Keratinocyte (primary cell): ENCODE data around the gene DHX36. TPM values are rescaled to one million over a fixed set of nuclear protein-coding genes. Genes with fewer than 3 reads are reported as not detected.

Experiments
- DNase-seq: peaks from one replicate; pipeline ENCODE4 v3.0.0-alpha.2; 2011; ENCODE audit warnings: low read depth, missing footprints, low spot score
- FAIRE-seq: peaks from 2 replicates; lab custom pipeline; 2011; peaks lifted over from hg19 to GRCh38; lab: Jason Lieb, UNC
- H2AFZ ChIP-seq: 2 replicates; pipeline ENCODE4 v1.6.0; 2012; ENCODE audit warnings: low read length, control low read depth, inconsistent platforms; ENCODE audit not compliant: control insufficient read depth
- H3K27ac ChIP-seq: 2 replicates; pipeline ENCODE4 v1.5.1; 2011; ENCODE audit warnings: low read length; ENCODE audit not compliant: control insufficient read depth, insufficient read depth
- H3K27me3 ChIP-seq: 3 replicates; pipeline ENCODE4 v1.6.0; 2011; ENCODE audit warnings: low read length; ENCODE audit not compliant: control insufficient read depth, insufficient read depth; ENCODE audit errors: extremely low read depth
- H3K36me3 ChIP-seq, 2 experiments: 2 replicates in 1 of 2; 3 replicates in 1 of 2; pipeline ENCODE4 v1.5.1; 2011; ENCODE audit warnings: low read length in 2 of 2, mild to moderate bottlenecking in 1 of 2; ENCODE audit not compliant: control insufficient read depth in 2 of 2, insufficient read depth in 2 of 2; ENCODE audit errors: extremely low read depth in 1 of 2
- H3K4me1 ChIP-seq: 3 replicates; pipeline ENCODE4 v1.5.1; 2011; ENCODE audit warnings: low read length; ENCODE audit not compliant: control insufficient read depth, insufficient read depth; ENCODE audit errors: extremely low read depth
- H3K4me2 ChIP-seq: 3 replicates; pipeline ENCODE4 v1.6.0; 2011; ENCODE audit warnings: low read depth, low read length; ENCODE audit not compliant: control insufficient read depth, insufficient read depth; ENCODE audit errors: extremely low read depth
- H3K4me3 ChIP-seq, 3 experiments: fragments of 200-600 bp in 1 of 3; sonication (generic) in 1 of 3; 2 replicates in 2 of 3; 3 replicates in 1 of 3; pipeline ENCODE4 v1.5.1; 2011 to 2016; ENCODE audit warnings: low read length in 3 of 3, mild to moderate bottlenecking in 3 of 3, control low read depth in 2 of 3, inconsistent platforms in 1 of 3, low read depth in 1 of 3, mixed read lengths in 1 of 3, mixed run types in 1 of 3, moderate library complexity in 1 of 3; ENCODE audit not compliant: control insufficient read depth in 2 of 3, insufficient read depth in 2 of 3; ENCODE audit errors: extremely low read depth in 1 of 3
- H3K79me2 ChIP-seq: 2 replicates; pipeline ENCODE4 v1.6.0; 2012; ENCODE audit warnings: low read length; ENCODE audit not compliant: control insufficient read depth, insufficient read depth
- H3K9ac ChIP-seq: 3 replicates; pipeline ENCODE4 v1.6.0; 2011; ENCODE audit warnings: low read length; ENCODE audit not compliant: control insufficient read depth, insufficient read depth; ENCODE audit errors: extremely low read depth
- H3K9me1 ChIP-seq: 3 replicates; pipeline ENCODE4 v1.6.0; 2011; ENCODE audit warnings: low read length; ENCODE audit not compliant: control insufficient read depth, insufficient read depth; ENCODE audit errors: extremely low read depth
- H3K9me3 ChIP-seq: 2 replicates; pipeline ENCODE4 v1.5.1; 2012; ENCODE audit warnings: low read depth, low read length; ENCODE audit not compliant: control insufficient read depth
- H4K20me1 ChIP-seq: 3 replicates; pipeline ENCODE4 v1.6.0; 2011; ENCODE audit warnings: low read length; ENCODE audit not compliant: control insufficient read depth, insufficient read depth; ENCODE audit errors: extremely low read depth
- EZH2 ChIP-seq: IDR thresholded peaks from one replicate; pipeline ENCODE4 v1.6.1; 2012; ENCODE audit warnings: inconsistent platforms, mild to moderate bottlenecking, low read length, moderate library complexity
- dilution Hi-C: fragments of 300-500 bp; cut with MboI; formaldehyde crosslinking; loops from one replicate; pipeline ENCODE4 v1.7.0; 2020; ENCODE audit warnings: low sequenced_read_pairs; ENCODE audit not compliant: extremely low pct_ligation_motif_present
- polyA plus RNA-seq, 5 experiments: library from polyadenylated mRNA; depleted of rRNA in 3 of 5; stranded (reverse) in 3 of 5; stranded (forward) in 1 of 5; unstranded in 1 of 5; fragments of >200 nt; gene quantifications; 1 replicate in 1 of 5; 2 replicates in 3 of 5; 3 replicates in 1 of 5; pipeline versions ENCODE4 v1.2.1 to v1.2.3, GENCODE V29; 2011 to 2012; ENCODE audit warnings: missing spikeins in 2 of 5, low read depth in 1 of 5, low replicate concordance in 1 of 5
- TF ChIP-seq, protein P1 (sequence below), 3 experiments: IDR thresholded peaks in 1 of 3; conservative IDR thresholded peaks in 1 of 3; optimal IDR thresholded peaks in 1 of 3; 2 replicates in 2 of 3; 3 replicates in 1 of 3; pipeline versions ENCODE3 to v1.5.1; 2011; ENCODE audit warnings: low read length in 3 of 3, mild to moderate bottlenecking in 3 of 3, moderate library complexity in 2 of 3, control low read depth in 1 of 3, inconsistent platforms in 1 of 3; ENCODE audit not compliant: insufficient read depth in 2 of 3; ENCODE audit errors: extremely low read depth in 1 of 3

DHX36 gene
- polyA plus RNA-seq, 1 donor (not counting 4 experiments of a cell fraction or from before 2014, with no cell fraction given): 72.3 TPM

GRCh38 chr3:154327871-154328270, 3.6 kb upstream of the DHX36 start:
- H2AFZ ChIP-seq: no peak overlapping the region
- DNase-seq (no peak), FAIRE-seq (no peak)
- H3K9ac ChIP-seq: no peak overlapping the region
- H3K27ac ChIP-seq: no peak overlapping the region
- dilution Hi-C loops: no loop called here
- H3K9me3 ChIP-seq: no peaks in the 10 kb centered on the region
- H3K27me3 ChIP-seq: no peaks in the 10 kb centered on the region
- H3K4me1 ChIP-seq: no peaks in the 10 kb centered on the region
- H3K79me2 ChIP-seq: peaks cover 12% of the 10 kb centered on the region
- no peak overlapping the region for H3K4me2 ChIP-seq
- no peaks in the 10 kb centered on the region for H3K9me1 ChIP-seq
- TF ChIP-seq EZH2: no peak
- TF ChIP-seq, protein P1, sequence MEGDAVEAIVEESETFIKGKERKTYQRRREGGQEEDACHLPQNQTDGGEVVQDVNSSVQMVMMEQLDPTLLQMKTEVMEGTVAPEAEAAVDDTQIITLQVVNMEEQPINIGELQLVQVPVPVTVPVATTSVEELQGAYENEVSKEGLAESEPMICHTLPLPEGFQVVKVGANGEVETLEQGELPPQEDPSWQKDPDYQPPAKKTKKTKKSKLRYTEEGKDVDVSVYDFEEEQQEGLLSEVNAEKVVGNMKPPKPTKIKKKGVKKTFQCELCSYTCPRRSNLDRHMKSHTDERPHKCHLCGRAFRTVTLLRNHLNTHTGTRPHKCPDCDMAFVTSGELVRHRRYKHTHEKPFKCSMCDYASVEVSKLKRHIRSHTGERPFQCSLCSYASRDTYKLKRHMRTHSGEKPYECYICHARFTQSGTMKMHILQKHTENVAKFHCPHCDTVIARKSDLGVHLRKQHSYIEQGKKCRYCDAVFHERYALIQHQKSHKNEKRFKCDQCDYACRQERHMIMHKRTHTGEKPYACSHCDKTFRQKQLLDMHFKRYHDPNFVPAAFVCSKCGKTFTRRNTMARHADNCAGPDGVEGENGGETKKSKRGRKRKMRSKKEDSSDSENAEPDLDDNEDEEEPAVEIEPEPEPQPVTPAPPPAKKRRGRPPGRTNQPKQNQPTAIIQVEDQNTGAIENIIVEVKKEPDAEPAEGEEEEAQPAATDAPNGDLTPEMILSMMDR (optimal IDR thresholded peaks at IDR 0.05 in 1 of 3, IDR thresholded peaks at IDR 0.05 in 1 of 3, conservative IDR thresholded peaks at IDR 0.05 in 1 of 3; ENCODE audit: extremely low read depth in 1 of 3, insufficient read depth in 2 of 3, low read length in 3 of 3): no peak
- H3K36me3 ChIP-seq: no peaks in the 10 kb centered on the region
- no peak overlapping the region for H3K4me3 ChIP-seq
- no peaks in the 10 kb centered on the region for H4K20me1 ChIP-seq

DNA sequence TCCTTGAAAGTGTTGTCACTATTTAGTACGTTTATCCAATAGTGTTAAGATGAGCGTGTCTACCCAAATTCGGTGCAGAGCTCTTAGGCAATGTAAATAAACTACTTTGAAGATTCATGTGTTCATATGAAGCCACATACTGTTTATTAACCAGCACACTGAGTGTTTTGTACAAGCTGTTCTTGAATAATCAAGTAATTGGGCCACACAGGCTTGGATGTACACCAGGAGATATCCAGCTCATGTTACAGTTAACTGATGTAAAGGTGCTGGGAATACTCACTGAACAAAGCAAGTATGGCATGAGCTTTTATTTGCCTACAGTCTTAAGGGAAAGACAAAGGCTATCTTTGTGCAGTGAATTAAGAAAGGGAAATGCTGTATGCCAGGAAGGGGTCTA, 632 bp upstream of the DHX36 start:
- H3K4me2 ChIP-seq: peak overlapping the region; percentile 80
- no peaks in the 10 kb centered on the region for H4K20me1 ChIP-seq
- dilution Hi-C loops: no loop called here
- DNase-seq (no peak), FAIRE-seq (no peak)
- H3K4me1 ChIP-seq: peaks cover 6% of the 10 kb centered on the region
- no peak overlapping the region for H3K9ac ChIP-seq
- peak overlapping the region; percentile 96 for H2AFZ ChIP-seq
- TF ChIP-seq, protein P1 (optimal IDR thresholded peaks at IDR 0.05 in 1 of 3, IDR thresholded peaks at IDR 0.05 in 1 of 3, conservative IDR thresholded peaks at IDR 0.05 in 1 of 3; ENCODE audit: extremely low read depth in 1 of 3, insufficient read depth in 2 of 3, low read length in 3 of 3): no peak
- TF ChIP-seq EZH2: no peak
- no peak overlapping the region for H3K27ac ChIP-seq
- no peaks in the 10 kb centered on the region for H3K27me3 ChIP-seq
- no peaks in the 10 kb centered on the region for H3K9me3 ChIP-seq
- peak overlapping the region in 1 of 3 experiments; percentile 90 for H3K4me3 ChIP-seq
- peaks cover 42% of the 10 kb centered on the region for H3K79me2 ChIP-seq
- H3K9me1 ChIP-seq: no peaks in the 10 kb centered on the region
- H3K36me3 ChIP-seq: no peaks in the 10 kb centered on the region
